ENCODE data around the gene ETV6.

Gene ETV6

GRCh38 chr12:11764837-11765236, 115.4 kb downstream of the ETV6 start:
- no peak for TF ChIP-seq CTCF (IDR thresholded peaks at IDR 0.05)

DNA sequence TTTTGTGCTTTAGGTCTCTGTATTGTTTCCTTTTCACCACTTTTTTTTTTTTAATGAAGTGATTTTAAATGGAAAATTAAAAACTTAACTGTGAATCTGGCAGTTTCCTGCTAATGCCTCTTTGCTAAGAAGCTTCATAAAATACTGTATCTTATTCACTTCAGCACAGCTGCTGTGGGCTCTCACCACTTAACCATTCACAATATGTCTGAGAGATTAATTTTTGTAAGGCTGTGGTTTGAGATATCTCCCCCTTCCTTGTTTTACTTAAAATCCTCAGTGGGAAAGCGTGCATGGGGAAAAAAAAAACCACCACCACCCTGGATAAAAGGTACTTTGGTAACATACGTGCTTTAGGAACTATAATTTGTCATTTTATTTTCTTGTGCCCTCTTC, 115.9 kb downstream of the ETV6 start:
- TF ChIP-seq CTCF (IDR thresholded peaks at IDR 0.05) = no peak

DNA sequence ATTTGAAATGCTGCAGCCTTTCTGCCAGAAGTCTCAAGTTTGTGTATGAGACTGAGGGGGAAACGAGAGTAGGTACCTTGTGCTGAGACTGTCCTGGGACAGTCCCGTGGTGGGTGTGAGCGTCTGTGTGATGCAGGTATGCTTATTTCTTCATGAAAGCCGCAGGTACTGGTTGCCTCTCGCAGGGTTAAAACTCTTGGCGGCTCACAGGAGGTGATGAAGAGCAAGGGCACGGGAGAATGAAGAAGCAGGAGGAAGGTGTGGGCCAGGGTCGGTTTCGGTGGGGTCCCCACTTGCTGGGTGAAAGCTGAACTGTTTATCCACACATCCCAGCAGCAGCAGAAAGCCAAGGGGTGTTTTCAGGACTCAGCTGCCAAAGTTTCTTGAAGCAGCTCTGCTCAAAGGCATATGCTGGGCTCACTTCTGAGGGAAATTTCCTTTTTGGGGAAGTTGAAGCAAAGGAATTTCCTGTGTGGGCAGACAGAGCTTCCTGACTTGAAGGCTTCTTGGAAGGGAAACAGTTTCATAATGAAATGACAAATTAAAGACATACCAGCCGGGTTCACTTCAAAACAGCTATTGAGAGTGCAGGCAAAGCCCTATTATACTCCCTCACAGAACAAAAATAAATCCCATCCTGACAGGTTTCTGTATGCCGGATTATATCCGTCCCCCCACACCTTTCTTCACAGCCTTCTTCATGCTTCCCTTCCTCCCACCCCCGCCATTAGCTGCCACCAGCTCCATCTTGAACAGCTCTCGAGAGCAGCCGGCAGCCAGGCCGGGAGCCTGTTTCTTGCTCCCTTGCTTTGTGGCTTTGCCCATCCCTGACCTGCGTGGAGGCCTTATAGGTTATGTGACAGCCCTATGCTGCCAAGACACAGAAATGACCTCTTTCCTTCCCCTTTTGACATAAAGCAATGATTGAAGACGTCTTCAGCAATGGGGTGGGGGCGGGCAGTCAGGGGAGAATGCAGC, 116.6 kb downstream of the ETV6 start:
- no peak for TF ChIP-seq CTCF (IDR thresholded peaks at IDR 0.05)

GRCh38 chr12:11767029-11767724, 117.7 kb downstream of the ETV6 start:
- TF ChIP-seq CTCF (IDR thresholded peaks at IDR 0.05) = no peak

DNA sequence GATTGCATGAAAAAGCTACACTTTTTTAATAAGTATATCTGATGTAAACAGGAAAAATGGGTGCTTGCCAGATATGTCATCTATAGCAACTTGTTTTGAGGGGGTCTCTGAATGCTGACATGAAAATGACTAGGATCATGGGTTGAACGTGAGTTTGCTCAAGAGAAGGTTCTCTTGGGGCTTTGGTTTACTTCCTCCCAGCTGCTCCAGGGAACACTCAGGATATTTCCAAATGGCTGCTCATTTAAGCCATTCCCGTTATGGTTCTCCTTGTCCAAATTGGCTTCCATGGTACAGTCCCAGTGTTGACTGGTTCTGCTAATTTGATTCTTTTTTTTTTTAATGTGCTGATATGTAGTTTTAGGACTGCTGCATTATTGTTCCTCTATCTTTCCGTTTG, 118.3 kb downstream of the ETV6 start:
- TF ChIP-seq CTCF (IDR thresholded peaks at IDR 0.05) = no peak

DNA sequence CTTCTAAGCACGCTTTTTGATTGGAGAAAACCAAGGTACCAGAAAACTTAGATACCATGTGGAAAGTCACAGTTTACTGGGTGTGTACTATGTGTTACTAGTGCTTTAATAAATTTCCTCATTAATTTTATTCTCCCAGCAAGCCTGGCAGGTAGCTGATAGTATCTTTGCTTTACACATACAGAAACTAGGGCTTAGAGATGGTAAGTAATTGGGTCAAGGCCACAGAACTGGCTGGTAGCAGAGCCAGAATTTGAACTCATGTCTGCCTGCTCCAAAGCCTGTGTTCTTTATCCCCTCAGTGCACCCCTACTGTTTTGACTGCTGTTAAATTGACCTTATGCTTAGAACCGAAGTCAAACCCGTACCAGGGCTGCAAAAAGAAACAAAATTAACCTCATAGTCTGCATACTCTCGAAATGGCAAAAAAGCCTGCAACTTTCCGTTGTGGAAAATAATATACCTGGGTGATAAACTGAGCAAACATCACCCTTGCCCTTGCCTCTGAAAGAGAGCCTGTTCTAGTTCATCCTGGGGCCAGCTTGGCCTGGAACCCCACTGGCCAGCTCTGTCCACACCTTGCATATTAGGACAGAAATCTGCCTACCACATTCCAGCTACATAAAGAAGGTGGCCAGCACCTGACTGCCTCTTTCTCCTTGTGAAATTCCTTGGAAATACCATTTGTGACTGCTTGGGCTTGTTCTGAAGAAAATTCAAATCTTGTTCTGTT, 118.9 kb downstream of the ETV6 start:
- TF ChIP-seq CTCF (IDR thresholded peaks at IDR 0.05) = no peak

DNA sequence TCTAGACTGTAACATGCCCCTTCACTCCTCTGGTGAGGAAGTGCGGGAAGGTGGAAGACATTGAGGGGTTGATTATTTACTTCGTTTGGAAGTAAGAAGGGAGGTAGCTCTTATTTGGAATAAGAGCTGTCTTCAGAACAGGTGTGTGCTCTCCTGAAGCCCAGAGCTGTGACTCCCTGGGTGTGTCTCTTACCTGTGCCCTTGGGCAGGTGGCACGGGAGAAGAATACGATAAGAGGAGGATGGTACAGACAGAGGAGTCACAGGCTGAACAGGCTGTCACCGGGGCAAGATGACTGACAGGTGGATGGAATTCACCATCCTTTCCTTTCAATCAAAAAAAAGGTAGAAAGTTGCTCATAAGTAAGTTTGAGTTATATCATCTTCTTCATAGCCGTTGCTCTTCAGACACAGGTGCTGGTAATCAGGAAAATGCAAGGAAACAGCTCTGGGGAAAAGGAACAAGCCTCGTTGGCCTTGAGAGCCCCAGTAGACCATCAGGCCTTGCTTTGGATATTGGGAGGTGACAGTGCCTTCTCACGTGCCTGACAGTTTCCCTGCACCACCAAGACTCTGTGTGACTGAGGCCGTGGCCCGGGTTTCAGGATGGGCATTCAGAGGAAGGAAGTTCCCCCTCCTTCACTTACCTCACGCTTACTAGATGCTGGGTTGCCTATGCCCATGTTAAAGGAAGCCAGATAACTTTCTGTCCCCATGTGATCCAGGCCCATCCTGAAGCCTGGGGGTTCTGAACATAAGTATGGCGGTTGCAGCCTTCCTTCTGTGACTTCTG, 120.4 kb downstream of the ETV6 start:
- no peak for TF ChIP-seq CTCF (IDR thresholded peaks at IDR 0.05)
